SIG-M5 treated with dmso at 0.1 percent for 504 hours (cell line): Measurements from ENCODE around the gene RMDN2.

Experiments used
- DNase-seq: peaks from one replicate; lab custom pipeline; 2025; ENCODE audit not compliant: unreplicated experiment; lab: John Stamatoyannopoulos, UW

Gene RMDN2

DNA sequence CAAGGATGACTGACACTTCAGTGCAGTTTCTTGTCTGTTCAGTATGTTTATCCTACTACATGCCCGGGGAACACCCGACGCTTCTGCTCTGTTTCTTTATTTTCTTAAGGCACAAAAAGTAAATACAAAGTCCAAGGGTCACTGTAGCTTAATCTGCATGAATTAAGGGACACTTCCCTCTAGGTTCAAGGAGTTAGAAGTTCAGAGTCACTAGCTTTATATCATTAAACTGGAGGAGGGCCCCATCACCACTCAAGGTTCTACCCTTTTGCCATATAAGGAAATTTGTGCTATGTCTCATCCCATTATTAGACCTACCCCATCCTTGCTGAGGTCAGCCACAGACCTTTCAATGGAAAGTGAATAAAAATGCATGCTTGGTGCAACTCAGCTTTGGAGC, 27.6 kb upstream of the RMDN2 start:
- DNase-seq, result no peak

DNA sequence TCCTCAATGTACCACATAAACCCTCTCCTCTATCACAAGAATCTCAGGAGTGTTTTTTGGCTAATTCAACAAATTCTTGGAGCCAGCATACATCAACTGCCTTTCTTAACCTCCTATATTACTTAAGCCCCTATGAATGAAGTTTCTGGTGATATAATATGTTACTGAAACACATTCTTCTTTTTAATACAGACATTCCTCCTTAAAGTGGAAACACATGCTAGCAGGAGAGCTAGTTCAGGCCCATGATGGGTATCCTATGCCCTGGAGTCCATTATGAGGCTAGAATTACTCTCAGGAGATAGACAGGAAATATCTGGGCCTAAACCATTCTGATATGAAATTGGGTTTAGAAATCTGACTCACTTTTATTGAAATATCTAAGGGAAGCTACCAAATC, 26.6 kb upstream of the RMDN2 start:
- DNase-seq, result no peak

DNA sequence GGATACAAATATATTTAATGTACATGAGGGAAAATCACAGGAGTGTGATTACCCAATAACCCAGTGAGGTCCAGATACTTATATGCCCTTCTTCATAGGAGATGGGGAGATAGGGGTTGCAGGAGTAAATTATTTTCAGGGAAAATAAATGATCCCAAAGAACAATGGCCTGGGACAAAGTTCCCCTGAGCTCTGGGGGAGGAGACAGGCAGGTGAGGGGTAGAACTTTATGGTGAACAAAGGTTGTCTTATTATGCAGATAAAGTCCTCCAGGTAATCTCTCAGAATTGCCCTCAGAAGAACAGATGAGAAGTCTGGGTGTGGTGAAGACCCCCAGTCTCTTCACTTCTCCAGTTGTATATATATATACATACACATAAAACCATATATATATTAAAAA, 22.1 kb upstream of the RMDN2 start:
- no peak for DNase-seq

DNA sequence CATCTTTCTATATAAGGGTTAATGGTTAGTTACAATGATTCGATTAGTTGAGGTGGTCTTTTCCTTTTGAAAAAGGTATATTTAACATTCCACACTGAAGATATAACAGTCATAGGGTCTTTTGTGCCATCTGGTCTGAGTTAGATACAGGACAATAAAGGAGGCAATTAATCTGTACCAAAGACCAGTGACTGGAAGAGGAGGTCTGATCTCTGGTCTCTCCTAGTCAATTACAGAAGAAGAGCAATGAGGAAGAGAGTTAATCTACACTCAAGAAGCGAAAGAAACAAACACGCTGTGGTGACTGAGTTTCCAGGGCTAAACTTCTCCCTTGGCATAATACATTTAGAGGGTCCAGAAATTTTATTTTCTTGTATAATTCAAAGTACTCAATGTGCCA, 20.7 kb upstream of the RMDN2 start:
- DNase-seq, result no peak

DNA sequence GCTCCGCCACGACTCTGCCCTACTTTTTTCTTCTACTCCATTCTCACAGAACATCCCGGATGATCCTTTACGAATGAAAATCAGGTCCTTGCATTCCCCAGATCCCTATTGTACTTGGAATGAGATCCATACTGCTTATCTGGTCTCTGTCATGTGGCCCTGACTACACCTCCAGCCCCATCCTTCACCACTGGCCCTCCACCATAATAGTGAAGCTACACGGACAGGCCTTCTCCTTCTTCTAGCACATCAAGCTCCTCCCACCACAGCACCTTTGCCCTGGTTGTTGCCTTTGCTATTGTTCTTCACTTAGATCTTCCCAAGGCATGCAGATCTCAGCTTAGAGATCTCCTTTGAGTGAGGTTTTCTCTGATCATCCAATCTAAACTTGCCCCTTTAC, 20.1 kb upstream of the RMDN2 start:
- no peak for DNase-seq

DNA sequence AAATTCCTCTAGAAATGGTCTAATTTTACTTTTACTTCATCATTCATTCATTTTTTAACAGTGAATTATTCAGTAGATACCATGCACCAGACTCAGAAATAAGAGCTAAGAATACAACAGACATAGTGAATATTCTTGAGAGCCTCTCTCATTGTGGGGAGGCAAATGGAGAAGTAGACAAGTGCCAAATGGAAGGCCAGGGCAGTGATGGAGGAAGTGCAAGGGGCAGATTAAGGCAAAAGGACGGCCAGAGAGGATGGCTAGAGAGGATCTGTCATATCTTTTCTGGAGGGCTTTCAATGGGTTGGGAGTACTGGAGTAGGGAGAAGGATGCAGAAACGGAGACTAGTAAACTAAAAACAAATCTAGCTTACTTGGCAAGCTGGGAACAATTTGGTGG, 19.0 kb upstream of the RMDN2 start:
- DNase-seq, result no peak

DNA sequence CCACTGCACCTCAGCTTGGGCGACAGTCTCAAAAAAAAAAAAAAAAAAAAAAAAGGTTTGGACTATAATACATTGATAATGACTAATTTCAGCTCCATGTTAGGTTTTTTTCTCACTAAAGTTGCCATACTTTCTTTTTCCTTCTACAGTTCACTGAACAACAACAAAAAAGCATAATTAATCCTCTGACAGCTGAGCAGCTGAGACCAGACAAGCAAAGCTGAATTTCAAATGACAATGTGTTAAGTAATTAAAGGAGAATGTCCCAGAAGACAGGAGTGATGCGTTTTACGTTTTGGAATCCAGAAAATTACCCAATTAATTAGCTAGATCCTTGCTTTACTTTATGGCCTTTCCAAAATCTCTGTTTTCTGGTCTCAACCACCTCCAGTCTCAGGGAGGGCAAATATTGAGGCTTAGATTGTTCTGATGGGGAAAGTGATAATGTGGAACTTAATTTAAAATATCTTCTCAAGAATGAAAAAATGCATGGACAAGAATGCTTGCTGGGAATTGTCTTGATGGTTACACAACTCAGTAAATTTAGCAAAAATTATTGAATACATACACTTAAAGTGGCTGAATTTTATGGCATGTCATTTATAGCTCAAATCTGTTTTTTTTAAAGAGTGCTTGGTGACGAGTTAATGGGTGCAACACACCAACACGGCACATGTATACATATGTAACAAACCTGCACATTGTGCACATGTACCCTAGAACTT, 17.4 kb upstream of the RMDN2 start:
- no peak for DNase-seq

DNA sequence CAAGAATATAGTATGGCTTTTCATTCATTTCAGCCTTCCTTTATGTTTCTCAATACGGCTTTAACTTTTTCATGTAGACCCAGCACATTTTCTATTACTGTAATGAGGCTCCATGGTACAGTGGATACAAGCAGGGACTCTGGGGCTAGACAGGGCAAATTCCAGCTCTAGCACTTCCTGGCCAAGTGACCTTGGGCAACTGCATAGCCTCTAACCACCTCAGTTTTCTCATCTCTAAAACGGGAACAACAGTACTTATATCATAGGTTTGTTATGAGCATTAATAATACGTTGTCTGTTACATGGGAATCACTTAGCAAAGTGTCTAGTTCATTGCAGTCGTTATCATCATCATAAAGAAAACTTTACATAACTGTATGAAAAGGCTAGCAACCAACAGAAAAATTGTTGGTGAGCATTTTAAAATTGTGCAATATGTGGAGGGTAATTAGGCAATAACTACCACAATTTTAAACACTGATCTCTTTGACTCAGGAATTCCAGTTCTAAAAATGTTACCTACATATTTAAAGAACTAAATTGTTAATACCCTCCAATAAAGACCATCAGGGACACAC, 13.7 kb upstream of the RMDN2 start:
- peak; percentile 58 for DNase-seq

DNA sequence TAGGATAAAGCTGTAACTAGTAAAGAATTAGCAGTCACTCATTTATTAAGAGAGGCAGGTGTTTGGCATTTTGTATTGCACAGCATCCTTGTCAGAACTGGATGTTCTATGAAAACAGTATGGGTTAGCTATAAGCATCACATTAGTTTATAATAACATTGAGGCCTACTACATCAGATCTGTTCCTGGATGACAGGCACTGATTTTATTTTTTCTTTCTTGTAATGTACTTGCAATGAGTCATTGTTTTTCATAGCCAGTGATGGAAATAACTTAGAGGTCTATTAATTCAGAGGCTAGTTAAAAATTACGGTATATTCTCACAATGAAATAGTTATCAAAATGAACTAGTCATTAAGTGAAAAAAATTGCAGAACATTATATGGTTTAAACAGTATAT, 13.0 kb upstream of the RMDN2 start:
- DNase-seq, result no peak

DNA sequence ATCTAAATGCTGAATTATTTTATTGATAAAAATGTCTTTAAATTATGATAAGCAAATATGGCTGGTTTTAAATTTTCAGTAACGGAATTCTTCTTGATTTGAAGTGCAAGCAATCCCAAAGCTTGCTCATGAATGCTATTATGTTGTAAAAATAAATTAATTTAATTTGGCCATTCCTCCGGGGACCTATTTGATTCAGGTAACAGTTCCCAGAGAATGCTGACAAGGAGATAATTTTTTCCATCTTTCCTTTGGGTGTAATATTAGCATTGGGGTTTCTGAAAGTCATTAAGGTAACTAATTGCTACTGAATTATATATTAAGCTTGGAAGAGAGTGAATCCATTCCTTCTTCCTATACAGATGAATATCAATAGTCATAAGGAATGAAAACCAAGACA, 12.5 kb upstream of the RMDN2 start:
- no peak for DNase-seq

DNA sequence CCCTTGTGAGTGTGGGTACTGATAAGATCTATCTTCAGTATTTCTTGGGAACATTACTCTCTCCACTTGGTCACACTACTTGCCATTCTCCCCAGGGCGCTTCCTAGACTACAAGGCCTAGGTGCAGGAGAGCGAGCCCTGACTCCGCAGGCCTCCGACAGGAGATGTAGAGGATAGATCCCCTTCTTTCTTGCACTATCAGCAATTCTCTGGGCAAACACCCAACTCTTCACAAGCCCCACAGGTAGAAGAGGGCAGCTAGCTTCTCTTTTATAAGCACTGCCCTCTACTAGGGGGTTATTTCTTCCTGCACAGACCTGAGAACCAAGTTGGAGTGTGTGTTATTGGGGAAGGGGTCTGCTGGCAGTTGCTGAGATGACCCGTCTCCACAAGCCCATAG, 10.7 kb upstream of the RMDN2 start:
- no peak for DNase-seq

DNA sequence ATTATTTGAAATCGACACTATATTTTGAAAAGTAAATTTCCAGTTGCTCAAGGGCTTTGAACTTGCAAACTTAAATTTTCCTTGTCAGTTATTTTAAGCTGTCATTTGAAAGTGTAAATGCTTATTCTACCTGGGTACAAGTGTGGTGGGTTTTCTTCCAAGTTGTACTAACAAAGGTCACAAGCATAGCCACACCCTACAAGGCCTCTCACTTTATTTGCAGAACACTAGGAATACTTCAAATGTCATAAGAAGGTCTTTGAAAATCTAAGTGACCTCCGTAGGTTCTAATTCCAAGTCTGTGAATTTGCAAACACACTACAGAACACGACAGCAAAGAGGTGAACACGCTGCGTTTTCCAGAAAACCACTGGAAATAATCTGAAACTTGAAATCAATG, 9.3 kb upstream of the RMDN2 start:
- no peak for DNase-seq

DNA sequence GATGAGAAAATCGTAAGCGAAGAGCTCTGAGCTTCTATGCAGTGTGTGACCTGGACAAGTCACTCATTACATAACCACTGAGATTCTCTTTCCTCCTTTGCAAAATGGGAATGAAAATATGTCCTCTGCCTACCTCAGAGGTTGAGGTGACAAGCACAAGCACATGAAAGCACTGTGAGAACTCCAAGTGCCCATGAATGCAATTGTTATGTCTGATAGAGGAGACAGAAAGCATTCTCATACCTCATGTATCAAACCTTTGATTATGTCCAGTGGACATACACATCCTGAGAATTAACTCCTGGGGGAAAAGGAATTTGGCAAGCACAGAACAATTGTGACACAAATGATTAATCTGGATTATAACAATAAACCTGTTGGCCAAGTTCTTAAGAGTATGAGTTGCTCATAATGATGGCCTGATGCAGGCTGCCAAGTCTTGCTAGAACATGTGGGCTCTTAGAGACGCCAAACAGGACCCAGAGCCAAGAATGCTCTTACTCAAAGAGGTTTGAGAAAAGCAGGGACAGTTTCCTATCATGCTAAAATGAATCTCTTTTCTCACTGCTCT, 8.5 kb upstream of the RMDN2 start:
- DNase-seq, result no peak

DNA sequence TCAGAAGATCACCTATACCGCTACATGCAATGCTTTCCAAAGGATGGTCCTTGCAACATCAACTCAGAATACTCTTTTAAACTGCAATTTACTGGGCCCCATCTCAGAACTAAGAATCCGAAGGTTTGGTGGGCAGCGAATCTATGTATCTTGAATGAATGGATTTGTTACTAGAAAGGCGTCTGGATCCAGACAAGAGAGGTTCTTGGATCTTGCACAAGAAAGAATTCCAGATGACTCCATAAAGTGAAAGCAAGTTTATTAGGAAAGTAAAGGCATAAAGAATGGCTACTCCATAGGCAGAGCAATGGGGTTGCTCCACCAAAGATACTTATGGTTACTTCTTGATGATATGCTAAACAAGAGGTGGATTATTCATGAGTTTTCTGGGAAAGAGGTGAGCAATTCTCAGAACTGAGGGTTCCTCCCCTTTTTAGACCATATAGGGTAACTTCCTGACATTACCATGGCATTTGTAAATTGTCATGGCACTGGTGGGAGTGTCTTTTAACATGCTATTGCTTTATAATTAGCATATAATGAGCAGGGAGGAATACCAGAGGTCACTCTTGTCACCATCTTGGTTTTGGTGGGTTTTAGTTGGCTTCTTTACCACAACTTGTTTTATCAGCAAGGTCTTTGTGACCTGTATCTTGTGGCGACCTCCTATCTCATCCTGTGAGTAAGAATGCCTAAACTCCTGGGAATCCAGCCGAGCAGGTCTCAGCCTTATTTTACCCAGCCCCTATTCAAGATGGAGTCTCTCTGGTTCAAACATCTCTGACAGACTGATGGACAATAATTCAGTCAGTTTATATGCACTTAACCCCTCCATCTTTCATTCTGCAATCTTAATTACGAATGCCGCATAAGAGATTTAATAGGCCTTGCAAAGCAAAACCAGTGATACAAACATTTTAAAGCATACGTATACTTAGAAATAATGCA, 7.5 kb upstream of the RMDN2 start:
- DNase-seq, result no peak

DNA sequence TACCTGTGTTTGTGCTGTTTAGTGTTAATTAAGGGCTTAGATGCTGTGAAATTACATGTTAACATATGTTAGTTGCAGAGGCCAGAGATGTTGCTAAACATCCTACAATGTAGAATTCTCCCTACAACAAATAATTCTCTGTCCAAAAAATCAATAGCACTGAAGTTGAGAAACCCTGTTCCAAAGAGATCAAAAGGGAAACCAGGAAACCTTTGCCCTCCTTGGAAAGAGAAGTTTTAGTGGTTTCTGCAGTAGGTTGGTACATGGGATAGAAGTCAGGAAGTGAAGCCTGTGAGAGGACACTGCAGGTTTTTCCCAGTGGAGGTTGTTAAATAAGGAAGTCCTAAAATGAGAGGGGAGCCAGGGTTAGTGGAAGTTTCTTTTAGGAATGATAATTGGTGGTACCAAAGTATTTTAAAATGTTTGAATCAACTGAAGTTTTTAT, 6.3 kb upstream of the RMDN2 start:
- no peak for DNase-seq

DNA sequence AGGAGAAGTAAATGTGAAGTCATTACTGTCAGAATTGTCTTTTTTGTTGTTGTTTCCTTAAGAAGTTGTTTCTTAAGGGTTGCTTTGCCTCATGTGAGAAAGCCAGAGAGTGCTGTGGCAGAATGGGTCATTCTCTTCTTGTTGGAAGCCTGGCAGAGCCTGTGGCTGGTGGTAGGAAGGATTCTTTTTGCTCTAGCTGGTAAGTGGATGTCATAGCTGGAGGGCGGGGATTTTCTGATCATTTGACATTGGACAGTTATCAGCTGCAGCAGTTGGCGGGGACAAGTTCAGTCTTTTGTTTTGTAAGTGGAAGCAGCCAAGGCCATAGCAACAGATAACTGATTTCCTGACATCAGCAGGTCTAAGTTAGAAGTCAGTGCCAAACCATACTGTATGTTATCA, 5.5 kb upstream of the RMDN2 start:
- DNase-seq, result no peak

DNA sequence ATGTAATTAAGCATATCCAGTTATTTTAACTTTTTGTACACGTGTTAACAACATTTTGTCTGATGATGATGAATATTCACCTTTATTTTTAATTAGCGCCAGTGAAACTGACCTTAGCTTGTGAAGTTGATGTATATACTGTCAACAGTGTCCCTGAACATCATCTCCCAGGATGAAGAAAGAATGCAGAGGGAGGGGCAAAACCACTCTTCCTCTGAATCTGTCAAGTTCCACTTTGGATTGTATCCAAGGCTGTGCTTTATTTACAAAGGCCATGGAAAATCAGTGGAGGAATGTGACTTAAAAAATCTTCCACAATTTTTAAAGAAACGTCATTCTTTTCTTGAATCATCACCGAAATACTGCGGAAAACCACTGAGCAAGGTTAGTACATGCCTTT, 4.5 kb upstream of the RMDN2 start:
- no peak for DNase-seq

DNA sequence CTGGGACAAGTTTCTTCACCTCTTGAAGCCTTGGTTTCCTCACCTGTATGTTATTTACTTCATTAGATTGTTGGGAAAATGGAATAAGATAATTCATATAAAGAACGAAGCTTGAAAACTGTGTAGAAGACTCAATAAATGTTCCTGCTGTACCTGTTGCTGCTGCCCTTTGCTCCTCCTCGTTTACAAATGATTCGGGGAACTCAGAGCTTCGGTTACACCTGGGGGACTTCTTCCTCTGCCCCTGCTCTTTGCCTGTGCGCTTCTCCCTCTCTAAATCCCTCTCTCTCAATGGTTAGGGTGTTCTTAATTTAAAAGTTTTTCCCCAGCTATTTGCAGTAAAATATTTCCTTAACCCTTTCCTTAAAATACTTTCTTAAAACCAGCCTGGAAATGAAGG, 3.3 kb upstream of the RMDN2 start:
- DNase-seq, result no peak

DNA sequence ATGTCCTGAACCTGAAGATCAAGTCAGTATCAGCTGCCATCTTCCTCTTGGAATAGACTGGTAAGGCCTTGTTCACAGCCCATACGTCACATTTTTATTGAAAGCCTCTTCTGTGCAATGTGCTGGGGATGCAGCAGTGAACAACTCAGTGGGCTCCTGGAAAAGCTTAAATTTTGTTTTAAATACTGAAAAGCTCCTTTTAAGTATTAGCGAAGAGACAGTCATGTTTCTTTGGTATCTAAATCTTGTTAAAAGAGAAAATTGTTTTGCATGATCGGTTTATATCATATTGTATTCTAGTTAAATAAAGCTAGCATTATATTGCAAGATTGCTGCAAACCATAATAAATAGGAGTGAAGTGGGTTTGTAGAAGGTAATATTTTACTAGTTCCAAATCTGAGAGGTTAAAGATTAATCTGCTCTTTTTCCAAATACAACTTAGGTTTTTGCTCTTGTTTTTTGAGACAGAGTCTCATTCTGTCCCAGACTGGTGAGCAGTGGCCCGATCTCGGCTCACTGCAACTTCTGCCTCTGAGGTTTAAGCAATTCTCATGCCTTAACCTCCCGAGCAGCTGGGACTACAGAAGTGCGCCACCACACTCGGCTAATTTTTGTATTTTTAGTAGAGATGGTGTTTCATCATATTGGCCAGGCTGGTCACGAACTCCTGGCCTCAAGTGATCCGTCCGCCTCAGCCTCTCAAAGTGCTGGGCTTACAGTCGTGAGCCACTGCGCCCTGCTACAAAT, 1.6 kb upstream of the RMDN2 start:
- DNase-seq, result peak; percentile 28

DNA sequence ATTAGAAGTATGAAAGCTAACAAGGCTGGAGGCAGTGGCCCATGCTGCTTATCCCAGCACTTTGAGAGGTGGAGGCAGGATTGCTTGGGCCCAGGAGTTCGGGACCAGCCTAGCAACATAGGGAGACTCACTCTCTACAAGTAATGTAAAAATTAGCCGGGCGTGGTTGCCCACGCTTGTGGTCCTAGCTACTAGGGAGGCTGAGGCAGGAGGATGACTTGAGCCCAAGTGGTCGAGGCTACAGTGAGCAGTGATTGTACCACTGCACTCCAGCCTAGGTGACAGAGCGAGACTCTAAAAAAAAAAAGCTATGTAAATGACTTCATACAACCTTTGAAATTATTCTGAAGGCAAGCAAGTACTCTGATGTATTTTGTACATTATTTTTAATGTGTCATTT, 1.5 kb downstream of the RMDN2 start:
- no peak for DNase-seq

DNA sequence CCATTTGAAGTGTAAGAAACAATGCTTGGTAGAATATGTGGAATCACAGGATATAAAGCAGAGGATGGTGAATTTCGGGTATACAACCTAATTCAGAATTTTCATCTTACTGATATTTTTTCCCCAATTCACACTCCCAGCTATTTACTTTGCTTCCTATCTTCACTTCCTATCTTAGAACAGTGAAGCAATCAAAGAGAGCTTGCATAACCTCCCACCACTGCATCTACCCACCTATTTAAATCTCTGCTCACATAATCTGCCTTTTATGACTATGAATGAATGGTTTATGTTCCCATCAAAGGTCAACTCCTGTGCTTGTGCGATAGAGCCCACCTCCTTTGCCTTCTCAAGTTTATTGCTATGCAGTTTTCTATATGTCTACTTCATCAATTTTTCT, 3.3 kb downstream of the RMDN2 start:
- peak; percentile 44 for DNase-seq
